Spleen (tissue), 11 donors: ENCODE data around the gene CHCHD6. TPM values are rescaled to one million over a fixed set of nuclear protein-coding genes. Genes with fewer than 3 reads are reported as not detected.

Experiments used
- DNase-seq: peaks from one replicate; pipeline ENCODE4 v3.0.0-alpha.2; 2020
- H3K27ac ChIP-seq, 8 donors: fragments of 200-600 bp; sonication (generic) in 7 of 8; 1 replicate in 4 of 8; 2 replicates in 4 of 8; pipeline versions ENCODE4 v1.5.0 to v1.8.0; 2016 to 2021; ENCODE audit warnings: inconsistent platforms in 4 of 8, mild to moderate bottlenecking in 4 of 8, moderate library complexity in 1 of 8
- H3K27me3 ChIP-seq, 7 donors: fragments of 200-600 bp; sonication (generic) in 6 of 7; replicated peaks in 1 of 7; 1 replicate in 4 of 7; 2 replicates in 3 of 7; pipeline versions ENCODE4 v1.5.0 to v1.8.0; 2016 to 2021; ENCODE audit warnings: inconsistent platforms in 3 of 7, mild to moderate bottlenecking in 1 of 7
- H3K36me3 ChIP-seq, 6 donors: fragments of 200-600 bp; sonication (generic) in 5 of 6; 1 replicate in 4 of 6; 2 replicates in 2 of 6; pipeline versions ENCODE4 v1.5.0 to v1.8.0; 2016 to 2021; ENCODE audit warnings: inconsistent platforms in 2 of 6
- H3K4me1 ChIP-seq, 6 donors: fragments of 200-600 bp; sonication (generic) in 5 of 6; 1 replicate in 3 of 6; 2 replicates in 3 of 6; pipeline versions ENCODE4 v1.5.0 to v1.8.0; 2016 to 2021; ENCODE audit warnings: inconsistent platforms in 3 of 6
- H3K4me3 ChIP-seq, 8 donors: fragments of 200-600 bp; sonication (generic) in 7 of 8; 1 replicate in 4 of 8; 2 replicates in 4 of 8; pipeline versions ENCODE4 v1.5.0 to v1.8.0; 2016 to 2021; ENCODE audit warnings: inconsistent platforms in 4 of 8, mild to moderate bottlenecking in 4 of 8, moderate library complexity in 2 of 8
- H3K9me3 ChIP-seq, 8 donors: fragments of 200-600 bp; sonication (generic) in 7 of 8; 1 replicate in 4 of 8; 2 replicates in 4 of 8; pipeline versions ENCODE4 v1.5.0 to v1.8.0; 2016 to 2021; ENCODE audit warnings: inconsistent platforms in 4 of 8
- POLR2A ChIP-seq, 3 donors: fragments of 450-650 bp; IDR thresholded peaks; one replicate each; pipeline ENCODE4 v1.5.1; 2017; ENCODE audit warnings: antibody characterized with exemption in 3 of 3, mild to moderate bottlenecking in 1 of 3
- POLR2AphosphoS5 ChIP-seq, 3 donors: sonication (generic); formaldehyde crosslinking; IDR thresholded peaks; one replicate each; pipeline ENCODE4 v1.5.1; 2017; ENCODE audit warnings: antibody characterized with exemption in 3 of 3
- WGBS, 5 donors: extraction: QIAGEN DNeasy Blood & Tissue Kit in 3 of 5; methylation state at CpG; one replicate each; pipeline versions ENCODE4 v1.1.5 to v1.1.7; 2013 to 2018; 5-methylcytosine and 5-hydroxymethylcytosine counted together
- intact Hi-C: fragments of 100-400 bp; cut with DNase I; formaldehyde crosslinking; loops from one replicate; pipeline ENCODE4 v1.15.0; 2023; ENCODE audit warnings: low total_unique reads
- polyA plus RNA-seq, 3 donors: library from polyadenylated mRNA; stranded (reverse); fragments of 200-250 nt; gene quantifications; one replicate each; pipeline ENCODE4 v1.2.1, GENCODE V29; 2013
- total RNA-seq, 7 donors: library from RNA; depleted of rRNA in 3 of 7; stranded (reverse); fragments of >200 nt in 3 of 7; fragmentation: NEBNext Ultra II Directional in 4 of 7; extraction: Animal tissue kit (Norgen Biotek cat#: 25700) in 4 of 7; gene quantifications; one replicate each; pipeline versions ENCODE4 v1.1.0 to v1.2.1, GENCODE V29; 2016 to 2021
- TF ChIP-seq, protein P1 (sequence below), 11 experiments: fragments of 200-600 bp in 7 of 11; fragments of 450-650 bp in 4 of 11; sonication (generic) in 4 of 11; IDR thresholded peaks in 8 of 11; conservative IDR thresholded peaks in 3 of 11; 1 replicate in 7 of 11; 2 replicates in 4 of 11; pipeline versions ENCODE4 v1.4.0 to v1.8.0; 2016 to 2021; ENCODE audit warnings: antibody characterized with exemption in 11 of 11, inconsistent platforms in 4 of 11, mild to moderate bottlenecking in 1 of 11
- donor health status: healthy with polysubstance abuse.
- donor health status: DM: no; HTN: no; CAD: no; lungs with moderate emphysema.
- donor health status: DM: no; HTN: no; CAD: no.
- donor health status: Bipolar disorder and iron deficiency.
- donor health status: healthy.
- donor health status: DM: no; HTN: no; CAD: no.
- donor health status: DM: yes; HTN: yes; CAD: no.

CHCHD6 gene
- total and polyA plus RNA-seq, 10 donors, result 6.3 to 39.1 (median 11.8) TPM

- H3K4me1 ChIP-seq, result peaks cover 10 to 37% (median 26%) of the 10 kb centered on the region in 6 donors
- peak; percentile 77 for DNase-seq
- peaks cover 0 to 4% (median 0%) of the 10 kb centered on the region in 7 donors for H3K27me3 ChIP-seq
- no peak overlapping the region for H3K4me3 ChIP-seq
- peak overlapping the region in 5 of 8 donors; percentile 48 to 74 (median 66) for H3K27ac ChIP-seq
- intact Hi-C loops, result no loop called here
- TF ChIP-seq POLR2AphosphoS5 (IDR thresholded peaks at IDR 0.05), result peak in 1 of 3 donors; percentile 27
- TF ChIP-seq, protein P1, sequence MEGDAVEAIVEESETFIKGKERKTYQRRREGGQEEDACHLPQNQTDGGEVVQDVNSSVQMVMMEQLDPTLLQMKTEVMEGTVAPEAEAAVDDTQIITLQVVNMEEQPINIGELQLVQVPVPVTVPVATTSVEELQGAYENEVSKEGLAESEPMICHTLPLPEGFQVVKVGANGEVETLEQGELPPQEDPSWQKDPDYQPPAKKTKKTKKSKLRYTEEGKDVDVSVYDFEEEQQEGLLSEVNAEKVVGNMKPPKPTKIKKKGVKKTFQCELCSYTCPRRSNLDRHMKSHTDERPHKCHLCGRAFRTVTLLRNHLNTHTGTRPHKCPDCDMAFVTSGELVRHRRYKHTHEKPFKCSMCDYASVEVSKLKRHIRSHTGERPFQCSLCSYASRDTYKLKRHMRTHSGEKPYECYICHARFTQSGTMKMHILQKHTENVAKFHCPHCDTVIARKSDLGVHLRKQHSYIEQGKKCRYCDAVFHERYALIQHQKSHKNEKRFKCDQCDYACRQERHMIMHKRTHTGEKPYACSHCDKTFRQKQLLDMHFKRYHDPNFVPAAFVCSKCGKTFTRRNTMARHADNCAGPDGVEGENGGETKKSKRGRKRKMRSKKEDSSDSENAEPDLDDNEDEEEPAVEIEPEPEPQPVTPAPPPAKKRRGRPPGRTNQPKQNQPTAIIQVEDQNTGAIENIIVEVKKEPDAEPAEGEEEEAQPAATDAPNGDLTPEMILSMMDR (IDR thresholded peaks at IDR 0.05 in 8 of 11, conservative IDR thresholded peaks at IDR 0.05 in 3 of 11), result no peak
- TF ChIP-seq POLR2A (IDR thresholded peaks at IDR 0.05), result no peak
- H3K9me3 ChIP-seq, result no peaks in the 10 kb centered on the region
- H3K36me3 ChIP-seq, result peaks cover 0 to 11% (median 0%) of the 10 kb centered on the region in 6 donors
- WGBS, 5 donors, result 57 to 89% (median 70%) methylated on average over 7 to 11 of the region's 11 CpGs
Measured at GRCh38 chr3:126961791-126962461, 257.9 kb downstream of the CHCHD6 start.

DNA sequence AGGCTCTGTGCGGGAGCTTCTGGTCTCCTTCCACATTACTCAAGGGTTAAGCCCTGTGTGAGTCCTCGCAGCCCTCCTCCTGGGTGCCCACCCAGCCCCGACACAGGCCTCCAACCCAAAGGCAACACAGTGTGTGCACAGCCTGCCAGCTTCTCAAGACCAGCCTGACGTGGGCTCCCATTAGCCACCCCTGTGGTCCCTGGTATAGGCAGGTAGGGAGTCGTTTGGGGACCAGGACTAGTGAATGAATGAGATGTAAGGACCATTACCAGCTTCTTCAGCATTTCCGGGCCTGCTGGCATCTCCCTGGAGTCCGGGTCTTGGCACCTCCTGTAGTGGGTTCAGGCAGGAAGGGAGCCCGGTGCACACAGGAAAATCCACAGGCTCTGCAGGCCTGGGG is 258.7 kb downstream of the CHCHD6 start:
- TF ChIP-seq POLR2A (IDR thresholded peaks at IDR 0.05) (no peak), POLR2AphosphoS5 (IDR thresholded peaks at IDR 0.05) (no peak)
- TF ChIP-seq, protein P1 (IDR thresholded peaks at IDR 0.05 in 8 of 11, conservative IDR thresholded peaks at IDR 0.05 in 3 of 11), result no peak
- intact Hi-C loops, result no loop called here
- Histone ChIP-seq H3K4me3 (no peak overlapping the region), H3K27me3 (peaks cover 0 to 4% (median 0%) of the 10 kb centered on the region in 7 donors), H3K36me3 (peaks cover 0 to 5% (median 0%) of the 10 kb centered on the region in 6 donors), H3K27ac (no peak overlapping the region), H3K9me3 (no peaks in the 10 kb centered on the region), H3K4me1 (peaks cover 10 to 34% (median 26%) of the 10 kb centered on the region in 6 donors)
- peak; percentile 66 for DNase-seq
- 90 to 95% (median 93%) methylated on average over 8 of the region's 8 CpGs for WGBS, 5 donors

GRCh38 chr3:126963261-126964190 is 259.5 kb downstream of the CHCHD6 start:
- H3K4me1 ChIP-seq, result peaks cover 10 to 34% (median 26%) of the 10 kb centered on the region in 6 donors
- peaks cover 0 to 4% (median 0%) of the 10 kb centered on the region in 7 donors for H3K27me3 ChIP-seq
- intact Hi-C loops, result no loop called here
- DNase-seq, result peak; percentile 49
- whole genome bisulfite sequencing, 5 donors, result 89 to 95% (median 91%) methylated on average over 7 of the region's 7 CpGs
- TF ChIP-seq, protein P1 (IDR thresholded peaks at IDR 0.05 in 8 of 11, conservative IDR thresholded peaks at IDR 0.05 in 3 of 11), result no peak
- TF ChIP-seq POLR2AphosphoS5 (IDR thresholded peaks at IDR 0.05) (no peak), POLR2A (IDR thresholded peaks at IDR 0.05) (no peak)
- no peaks in the 10 kb centered on the region for H3K36me3 ChIP-seq
- H3K9me3 ChIP-seq, result no peaks in the 10 kb centered on the region
- no peak overlapping the region for H3K27ac ChIP-seq
- H3K4me3 ChIP-seq, result no peak overlapping the region
